Fibroblast of lung (primary cell): Measurements from ENCODE around the gene ZDHHC1. TPM values are rescaled to one million over a fixed set of nuclear protein-coding genes. Genes with fewer than 3 reads are reported as not detected.
"Not testable (repeated sequence)": the region's sequence is repeated elsewhere in the genome, so short reads cannot be mapped to it uniquely, and the experiment has no call there.

Source experiments
- DNase-seq, 2 donors: peaks; one replicate each; pipeline versions ENCODE4 v3.0.0 to v3.0.0-alpha.2; 2010; ENCODE audit warnings: low read depth in 2 of 2
- H2AFZ ChIP-seq: 2 replicates; pipeline ENCODE4 v1.5.1; 2012; ENCODE audit warnings: low read length, control low read depth, inconsistent platforms
- H3K27ac ChIP-seq: 2 replicates; pipeline ENCODE4 v1.5.1; 2011; ENCODE audit warnings: low read length, control low read depth; ENCODE audit not compliant: insufficient read depth
- H3K27me3 ChIP-seq: 2 replicates; pipeline ENCODE4 v1.5.1; 2011; ENCODE audit warnings: mild to moderate bottlenecking, low read length; ENCODE audit not compliant: control insufficient read depth, insufficient read depth
- H3K36me3 ChIP-seq: 2 replicates; pipeline ENCODE4 v1.5.1; 2011; ENCODE audit warnings: low read length; ENCODE audit not compliant: control insufficient read depth, insufficient read depth
- H3K4me1 ChIP-seq: 2 replicates; pipeline ENCODE4 v1.5.1; 2011; ENCODE audit warnings: low read length; ENCODE audit not compliant: control insufficient read depth, insufficient read depth; ENCODE audit errors: extremely low read depth
- H3K4me2 ChIP-seq: 2 replicates; pipeline ENCODE4 v1.5.1; 2011; ENCODE audit warnings: low read length, control low read depth; ENCODE audit not compliant: insufficient read depth; ENCODE audit errors: extremely low read depth
- H3K4me3 ChIP-seq, 4 experiments: fragments of 200-600 bp in 1 of 4; sonication (generic) in 1 of 4; replicated peaks in 1 of 4; 2 replicates each; pipeline ENCODE4 v1.5.1; 2011 to 2016; ENCODE audit warnings: low read length in 4 of 4, low read depth in 3 of 4, mild to moderate bottlenecking in 3 of 4, control low read depth in 2 of 4, inconsistent platforms in 1 of 4, mixed read lengths in 1 of 4; ENCODE audit not compliant: insufficient read depth in 1 of 4; ENCODE audit errors: control extremely low read depth in 1 of 4
- H3K79me2 ChIP-seq: 2 replicates; pipeline ENCODE4 v1.5.1; 2012; ENCODE audit warnings: mild to moderate bottlenecking, low read length, inconsistent platforms; ENCODE audit not compliant: control insufficient read depth, insufficient read depth
- H3K9ac ChIP-seq: 2 replicates; pipeline ENCODE4 v1.5.1; 2011; ENCODE audit warnings: mild to moderate bottlenecking, low read length, control low read depth; ENCODE audit not compliant: insufficient read depth
- H3K9me3 ChIP-seq: 2 replicates; pipeline ENCODE4 v1.5.1; 2012; ENCODE audit warnings: low read depth, low read length; ENCODE audit not compliant: control insufficient read depth, insufficient read depth
- H4K20me1 ChIP-seq: 2 replicates; pipeline ENCODE4 v1.5.1; 2011; ENCODE audit warnings: low read length; ENCODE audit not compliant: control insufficient read depth, insufficient read depth; ENCODE audit errors: extremely low read depth
- EZH2 ChIP-seq: IDR thresholded peaks from 2 replicates; pipeline ENCODE4 v1.5.1; 2012; ENCODE audit warnings: low read length, control low read depth, mild to moderate bottlenecking; ENCODE audit errors: missing control alignments
- polyA plus RNA-seq, 2 donors: library from polyadenylated mRNA; depleted of rRNA in 1 of 2; stranded (reverse) in 1 of 2; unstranded in 1 of 2; fragments of >200 nt; gene quantifications; 2 replicates each; pipeline ENCODE4 v1.2.1, GENCODE V29; 2011 to 2012; ENCODE audit warnings: missing spikeins in 1 of 2
- total RNA-seq: library from RNA; depleted of rRNA; stranded (reverse); fragments of >200 nt; gene quantifications from 2 replicates; pipeline ENCODE4 v1.2.1, GENCODE V29; 2014
- TF ChIP-seq, protein P1 (sequence below), 2 donors: IDR thresholded peaks in 1 of 2; conservative IDR thresholded peaks in 1 of 2; 1 replicate in 1 of 2; 2 replicates in 1 of 2; pipeline ENCODE4 v1.5.1; 2011 to 2012; ENCODE audit warnings: low read length in 2 of 2, control low read depth in 1 of 2, inconsistent platforms in 1 of 2, low read depth in 1 of 2, mild to moderate bottlenecking in 1 of 2

The ZDHHC1 gene
- total and polyA plus RNA-seq, 2 donors (not counting 1 experiment from before 2014, with no cell fraction given): 2.7 to 6.4 TPM

DNA sequence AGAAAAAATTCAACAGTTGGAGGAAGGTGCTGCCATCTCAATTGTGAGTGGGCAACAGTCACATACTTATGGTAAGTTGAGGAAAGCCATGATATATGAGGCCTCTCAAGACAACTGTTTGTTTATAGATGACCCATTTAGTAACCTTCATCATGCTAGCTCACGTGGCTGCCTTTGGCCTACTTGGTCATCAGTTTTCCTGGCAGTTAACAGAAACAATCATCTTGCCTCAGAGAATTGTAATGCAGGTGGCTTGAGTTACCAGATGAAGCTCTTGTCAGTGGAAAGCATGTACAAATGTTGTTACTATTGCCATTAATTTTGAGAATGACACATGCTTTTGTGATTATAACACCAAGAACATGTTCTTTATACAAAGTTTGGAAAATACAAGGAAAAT lies 37.6 kb downstream of the ZDHHC1 start:
- Histone ChIP-seq H3K36me3 (no peaks in the 10 kb centered on the region), H3K79me2 (no peaks in the 10 kb centered on the region), H4K20me1 (no peaks in the 10 kb centered on the region), H3K9me3 (no peaks in the 10 kb centered on the region), H3K27me3 (no peaks in the 10 kb centered on the region), H3K4me3 (no peak overlapping the region), H3K4me2 (no peak overlapping the region), H3K9ac (no peak overlapping the region), H3K27ac (no peak overlapping the region), H3K4me1 (no peaks in the 10 kb centered on the region), H2AFZ (no peak overlapping the region)
- peak; percentile 29 to 46 for DNase-seq
- no peak for TF ChIP-seq EZH2
- TF ChIP-seq, protein P1, sequence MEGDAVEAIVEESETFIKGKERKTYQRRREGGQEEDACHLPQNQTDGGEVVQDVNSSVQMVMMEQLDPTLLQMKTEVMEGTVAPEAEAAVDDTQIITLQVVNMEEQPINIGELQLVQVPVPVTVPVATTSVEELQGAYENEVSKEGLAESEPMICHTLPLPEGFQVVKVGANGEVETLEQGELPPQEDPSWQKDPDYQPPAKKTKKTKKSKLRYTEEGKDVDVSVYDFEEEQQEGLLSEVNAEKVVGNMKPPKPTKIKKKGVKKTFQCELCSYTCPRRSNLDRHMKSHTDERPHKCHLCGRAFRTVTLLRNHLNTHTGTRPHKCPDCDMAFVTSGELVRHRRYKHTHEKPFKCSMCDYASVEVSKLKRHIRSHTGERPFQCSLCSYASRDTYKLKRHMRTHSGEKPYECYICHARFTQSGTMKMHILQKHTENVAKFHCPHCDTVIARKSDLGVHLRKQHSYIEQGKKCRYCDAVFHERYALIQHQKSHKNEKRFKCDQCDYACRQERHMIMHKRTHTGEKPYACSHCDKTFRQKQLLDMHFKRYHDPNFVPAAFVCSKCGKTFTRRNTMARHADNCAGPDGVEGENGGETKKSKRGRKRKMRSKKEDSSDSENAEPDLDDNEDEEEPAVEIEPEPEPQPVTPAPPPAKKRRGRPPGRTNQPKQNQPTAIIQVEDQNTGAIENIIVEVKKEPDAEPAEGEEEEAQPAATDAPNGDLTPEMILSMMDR (conservative IDR thresholded peaks at IDR 0.05 in 1 of 2, IDR thresholded peaks at IDR 0.05 in 1 of 2; ENCODE audit: low read depth in 1 of 2, low read length in 2 of 2): no peak

DNA sequence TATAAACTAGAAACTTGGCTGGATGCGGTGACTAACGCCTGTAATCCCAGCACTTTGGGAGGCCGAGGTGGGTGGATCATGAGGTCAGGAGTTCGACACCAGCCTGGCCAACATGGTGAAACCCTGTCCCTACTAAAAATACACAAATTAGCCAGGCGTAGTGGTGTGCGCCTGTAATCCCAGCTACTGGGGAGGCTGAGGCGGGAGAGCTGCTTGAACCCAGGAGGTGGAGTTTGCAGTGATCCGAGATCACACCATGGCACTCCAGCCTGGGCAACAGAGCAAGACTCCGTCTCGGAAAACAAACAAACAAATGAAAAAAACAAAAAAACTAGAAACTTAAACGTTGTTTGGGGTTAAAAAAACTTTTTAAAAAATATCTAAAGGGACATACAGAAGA lies 40.3 kb downstream of the ZDHHC1 start:
- H3K79me2 ChIP-seq, H3K27ac ChIP-seq, H3K9me3 ChIP-seq, H3K9ac ChIP-seq, DNase-seq, H3K27me3 ChIP-seq, H2AFZ ChIP-seq, H3K4me1 ChIP-seq, H3K4me3 ChIP-seq, H4K20me1 ChIP-seq, H3K36me3 ChIP-seq, H3K4me2 ChIP-seq: not testable (repeated sequence)

DNA sequence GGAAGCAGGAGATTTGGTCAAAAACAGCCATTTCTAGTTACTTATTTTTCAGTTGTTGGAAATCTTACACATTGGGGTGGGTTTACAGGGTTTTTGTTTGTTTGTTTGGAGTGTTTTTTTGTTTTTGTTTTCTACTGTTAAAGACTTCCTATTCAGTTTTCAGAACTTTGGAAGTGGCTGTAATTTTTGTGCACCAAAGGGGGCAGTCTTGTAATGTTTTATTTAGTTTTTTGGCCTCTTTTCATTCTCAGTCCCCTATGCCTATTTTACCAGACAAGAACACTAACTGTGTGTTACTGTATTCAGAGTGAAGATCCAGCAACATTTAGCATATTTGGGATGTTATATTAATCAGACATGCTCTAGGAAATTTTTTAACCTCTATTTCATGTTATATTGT lies 43.6 kb downstream of the ZDHHC1 start:
- Histone ChIP-seq H3K27me3 (peaks cover 17% of the 10 kb centered on the region), H2AFZ (no peak overlapping the region), H3K27ac (no peak overlapping the region), H3K4me2 (no peak overlapping the region), H3K9me3 (no peaks in the 10 kb centered on the region), H3K4me1 (no peaks in the 10 kb centered on the region), H3K9ac (no peak overlapping the region), H3K4me3 (no peak overlapping the region), H4K20me1 (no peaks in the 10 kb centered on the region), H3K36me3 (no peaks in the 10 kb centered on the region), H3K79me2 (no peaks in the 10 kb centered on the region)
- peak; percentile 19 to 62 for DNase-seq
- TF ChIP-seq EZH2: no peak
- TF ChIP-seq, protein P1 (conservative IDR thresholded peaks at IDR 0.05 in 1 of 2, IDR thresholded peaks at IDR 0.05 in 1 of 2; ENCODE audit: low read depth in 1 of 2, low read length in 2 of 2): peak; percentile 40 to 51
